Breast epithelium (tissue), 3 donors: ENCODE results near the gene LAP3.

ENCODE experiments used
- CTCF ChIP-seq, 3 donors: fragments of 450-650 bp; IDR thresholded peaks; one replicate each; pipeline ENCODE4 v1.5.1; 2016 to 2017; ENCODE audit warnings: antibody characterized with exemption in 3 of 3, mild to moderate bottlenecking in 3 of 3, moderate library complexity in 3 of 3
- POLR2A ChIP-seq: fragments of 450-650 bp; IDR thresholded peaks from one replicate; pipeline ENCODE4 v1.6.1; 2016; ENCODE audit warnings: antibody characterized with exemption, mild to moderate bottlenecking, moderate library complexity
- POLR2AphosphoS5 ChIP-seq, 3 donors: sonication (generic); formaldehyde crosslinking; IDR thresholded peaks; one replicate each; pipeline ENCODE4 v1.6.1; 2017; ENCODE audit warnings: antibody characterized with exemption in 3 of 3

- no peak for TF ChIP-seq CTCF (IDR thresholded peaks at IDR 0.05)
- no peak for TF ChIP-seq POLR2A
- no peak for TF ChIP-seq POLR2AphosphoS5 (IDR thresholded peaks at IDR 0.05)
These were observed 53.2 kb downstream of the LAP3 start for GRCh38 chr4:17630228-17630627.
